Measurements from ENCODE around the gene ZNF764.

ZNF764 gene

GRCh38 chr16:30585022-30585399 lies 26.8 kb upstream of the ZNF764 start:
- Histone ChIP-seq H3K4me3 (ENCODE audit: low read depth, low read length) (peak overlapping the region; percentile 91), H3K4me1 (peaks cover 2% of the 10 kb centered on the region), H3K9ac (peak overlapping the region; percentile 62), H3K27me3 (ENCODE audit: control insufficient read depth, insufficient read depth, low read length) (no peaks in the 10 kb centered on the region), H2AFZ (peak overlapping the region; percentile 89), H3K36me3 (ENCODE audit: control insufficient read depth, insufficient read depth, low read length) (no peaks in the 10 kb centered on the region), H3K4me2 (ENCODE audit: low read length) (peak overlapping the region; percentile 97), H3K9me3 (ENCODE audit: control insufficient read depth, low read length) (no peaks in the 10 kb centered on the region), H3K27ac (peak overlapping the region; percentile 86), H3K79me2 (peaks cover 11% of the 10 kb centered on the region)
- no peak for TF ChIP-seq CTCF (IDR thresholded peaks at IDR 0.05)

- H3K4me1 ChIP-seq, result peaks cover 2% of the 10 kb centered on the region
- H3K27me3 ChIP-seq (ENCODE audit: control insufficient read depth, insufficient read depth, low read length), result no peaks in the 10 kb centered on the region
- H3K36me3 ChIP-seq (ENCODE audit: control insufficient read depth, insufficient read depth, low read length), result no peaks in the 10 kb centered on the region
- H3K79me2 ChIP-seq, result peaks cover 11% of the 10 kb centered on the region
- H3K4me2 ChIP-seq (ENCODE audit: low read length), result no peak overlapping the region
- no peak for TF ChIP-seq CTCF (IDR thresholded peaks at IDR 0.05)
- no peak overlapping the region for H2AFZ ChIP-seq
- H3K4me3 ChIP-seq (ENCODE audit: low read depth, low read length), result no peak overlapping the region
- no peak overlapping the region for H3K27ac ChIP-seq
- H3K9me3 ChIP-seq (ENCODE audit: control insufficient read depth, low read length), result no peaks in the 10 kb centered on the region
- no peak overlapping the region for H3K9ac ChIP-seq
Observed at GRCh38 chr16:30582611-30583340, 24.6 kb upstream of the ZNF764 start.

GRCh38 chr16:30581457-30581856 lies 23.3 kb upstream of the ZNF764 start:
- Histone ChIP-seq H2AFZ (no peak overlapping the region), H3K4me1 (peaks cover 2% of the 10 kb centered on the region), H3K79me2 (peaks cover 11% of the 10 kb centered on the region), H3K4me3 (ENCODE audit: low read depth, low read length) (no peak overlapping the region), H3K36me3 (ENCODE audit: control insufficient read depth, insufficient read depth, low read length) (no peaks in the 10 kb centered on the region), H3K27me3 (ENCODE audit: control insufficient read depth, insufficient read depth, low read length) (no peaks in the 10 kb centered on the region), H3K9ac (no peak overlapping the region), H3K4me2 (ENCODE audit: low read length) (no peak overlapping the region), H3K9me3 (ENCODE audit: control insufficient read depth, low read length) (no peaks in the 10 kb centered on the region), H3K27ac (no peak overlapping the region)
- no peak for TF ChIP-seq CTCF (IDR thresholded peaks at IDR 0.05)

GRCh38 chr16:30574678-30575077 lies 16.5 kb upstream of the ZNF764 start:
- Histone ChIP-seq H3K9me3 (ENCODE audit: control insufficient read depth, low read length) (no peaks in the 10 kb centered on the region), H2AFZ (no peak overlapping the region), H3K36me3 (ENCODE audit: control insufficient read depth, insufficient read depth, low read length) (no peaks in the 10 kb centered on the region), H3K27me3 (ENCODE audit: control insufficient read depth, insufficient read depth, low read length) (no peaks in the 10 kb centered on the region), H3K9ac (no peak overlapping the region), H3K4me1 (peaks cover 12% of the 10 kb centered on the region), H3K4me2 (ENCODE audit: low read length) (no peak overlapping the region), H3K27ac (no peak overlapping the region), H3K79me2 (no peaks in the 10 kb centered on the region), H3K4me3 (ENCODE audit: low read depth, low read length) (no peak overlapping the region)
- TF ChIP-seq CTCF (IDR thresholded peaks at IDR 0.05), result no peak
